Measurements from ENCODE around the gene BIK.

BIK gene

GRCh38 chr22:43150731-43151206 lies 40.2 kb downstream of the BIK start:
- peaks cover 12 to 17% of the 10 kb centered on the region in 2 experiments for H3K4me1 ChIP-seq (ENCODE audit: control insufficient read depth in 1 of 2, insufficient read depth in 2 of 2, low read length in 2 of 2)
- H3K27ac ChIP-seq (ENCODE audit: low read depth, low read length): no peak overlapping the region
- no peak overlapping the region for H3K14ac ChIP-seq (ENCODE audit: low read length)
- WGBS (ENCODE audit: extremely low coverage, insufficient coverage, insufficient read length): no CpG with 5 or more reads among the region's 15 CpGs
- H3K79me2 ChIP-seq (ENCODE audit: control insufficient read depth, insufficient read depth, low read length, poor library complexity): no peaks in the 10 kb centered on the region
- H3K9me3 ChIP-seq (ENCODE audit: insufficient read depth, low read depth, low read length): no peaks in the 10 kb centered on the region
- H2BK120ac ChIP-seq (ENCODE audit: insufficient read depth, low read length, poor library complexity): no peak overlapping the region
- H4K12ac ChIP-seq (ENCODE audit: low read depth, low read length): no peak overlapping the region
- H3K18ac ChIP-seq (ENCODE audit: low read length): no peak overlapping the region
- H3K4ac ChIP-seq (ENCODE audit: low read depth, low read length): no peak overlapping the region
- no peak overlapping the region for H2BK12ac ChIP-seq (ENCODE audit: low read length)
- H3K4me2 ChIP-seq (ENCODE audit: low read length): peak overlapping the region; percentile 53
- H2AK5ac ChIP-seq (ENCODE audit: low read length): peak overlapping the region; percentile 3
- H3K36me3 ChIP-seq (ENCODE audit: control insufficient read depth in 1 of 2, insufficient read depth in 2 of 2, low read length in 2 of 2): no peaks in the 10 kb centered on the region
- H3K9ac ChIP-seq (ENCODE audit: low read length): no peak overlapping the region
- no peak for DNase-seq
- peak overlapping the region; percentile 11 for H4K91ac ChIP-seq (ENCODE audit: low read depth, low read length)
- H3K79me1 ChIP-seq (ENCODE audit: low read length): no peaks in the 10 kb centered on the region
- no peak overlapping the region for H2BK5ac ChIP-seq (ENCODE audit: low read depth, low read length, poor library complexity)
- H3K23ac ChIP-seq (ENCODE audit: low read length): no peak overlapping the region
- H3K27me3 ChIP-seq (ENCODE audit: insufficient read depth, low read length): no peaks in the 10 kb centered on the region
- peak overlapping the region; percentile 58 for H2AFZ ChIP-seq (ENCODE audit: insufficient read depth, low read length, poor library complexity)
- no peak overlapping the region for H4K8ac ChIP-seq (ENCODE audit: low read depth, low read length)
- H3K4me3 ChIP-seq (ENCODE audit: low read depth, low read length): no peak overlapping the region

DNA sequence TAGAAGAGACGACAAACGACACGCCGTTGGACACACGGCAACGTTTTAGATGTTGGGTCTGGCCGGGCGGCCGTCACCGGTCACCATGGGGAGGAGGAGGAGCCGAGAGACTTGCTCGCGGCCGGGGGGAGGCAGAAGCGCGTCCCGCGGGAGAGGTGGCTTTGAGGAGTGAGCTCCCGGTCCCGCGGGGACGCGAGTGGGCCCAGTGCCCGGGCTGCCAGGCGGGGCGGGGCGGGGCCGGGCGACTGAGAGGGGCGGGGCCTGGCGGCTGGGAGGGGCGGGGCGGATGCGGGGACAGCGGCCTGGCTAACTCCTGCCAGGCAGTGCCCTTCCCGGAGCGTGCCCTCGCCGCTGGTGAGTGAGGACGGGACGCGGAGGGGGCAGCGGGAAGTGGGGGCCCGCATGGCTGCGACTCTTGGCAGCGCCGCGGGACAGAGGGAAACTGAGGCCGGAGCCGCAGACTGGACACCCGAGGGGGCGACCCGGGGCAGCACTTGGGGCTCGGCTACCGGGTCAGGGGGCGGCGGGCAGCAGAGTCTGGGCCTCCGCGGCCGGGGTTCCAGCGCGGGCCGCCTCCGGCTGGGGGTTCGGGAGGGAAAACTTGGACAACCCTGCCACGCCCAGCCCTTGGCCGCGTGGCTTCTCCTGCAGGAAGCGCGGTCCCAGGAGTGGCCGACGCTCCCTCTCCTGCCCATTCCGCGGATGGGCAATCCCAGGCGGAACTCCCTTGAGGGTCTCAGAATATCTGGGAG lies 40.9 kb downstream of the BIK start, which contains the start of gene TSPO:
TSPO (plus strand) TSS at position 309 of the 752 bp plus-strand sequence. CDS start 7,680 bp downstream, outside the sequence.
- H3K36me3 ChIP-seq (ENCODE audit: control insufficient read depth in 1 of 2, insufficient read depth in 2 of 2, low read length in 2 of 2): no peaks in the 10 kb centered on the region
- H2AFZ ChIP-seq (ENCODE audit: insufficient read depth, low read length, poor library complexity): peak within 1 kb of the TSS; percentile 58
- H3K18ac ChIP-seq (ENCODE audit: low read length): peak within 1 kb of the TSS; percentile 43
- no peak within 1 kb of the TSS for H2BK12ac ChIP-seq (ENCODE audit: low read length)
- peak within 1 kb of the TSS; percentile 37 for H2BK120ac ChIP-seq (ENCODE audit: insufficient read depth, low read length, poor library complexity)
- no peaks in the 10 kb centered on the region for H3K79me1 ChIP-seq (ENCODE audit: low read length)
- H3K9me3 ChIP-seq (ENCODE audit: insufficient read depth, low read depth, low read length): no peaks in the 10 kb centered on the region
- H4K91ac ChIP-seq (ENCODE audit: low read depth, low read length): peak within 1 kb of the TSS; percentile 38
- WGBS (ENCODE audit: extremely low coverage, insufficient coverage, insufficient read length): no CpG with 5 or more reads among the region's 75 CpGs
- no peak within 1 kb of the TSS for H3K9ac ChIP-seq (ENCODE audit: low read length)
- H3K23ac ChIP-seq (ENCODE audit: low read length): no peak within 1 kb of the TSS
- H3K4me1 ChIP-seq (ENCODE audit: control insufficient read depth in 1 of 2, insufficient read depth in 2 of 2, low read length in 2 of 2): peaks cover 12 to 17% of the 10 kb centered on the region in 2 experiments
- H3K4me2 ChIP-seq (ENCODE audit: low read length): peak within 1 kb of the TSS; percentile 83
- H2BK5ac ChIP-seq (ENCODE audit: low read depth, low read length, poor library complexity): no peak within 1 kb of the TSS
- H3K4me3 ChIP-seq (ENCODE audit: low read depth, low read length): peak within 1 kb of the TSS; percentile 66
- peak within 1 kb of the TSS; percentile 20 for H2AK5ac ChIP-seq (ENCODE audit: low read length)
- H4K8ac ChIP-seq (ENCODE audit: low read depth, low read length): peak within 1 kb of the TSS; percentile 77
- peak within 1 kb of the TSS; percentile 64 for H4K12ac ChIP-seq (ENCODE audit: low read depth, low read length)
- peak within 1 kb of the TSS; percentile 51 for H3K14ac ChIP-seq (ENCODE audit: low read length)
- peak within 1 kb of the TSS; percentile 8 for H3K4ac ChIP-seq (ENCODE audit: low read depth, low read length)
- no peaks in the 10 kb centered on the region for H3K79me2 ChIP-seq (ENCODE audit: control insufficient read depth, insufficient read depth, low read length, poor library complexity)
- peak in 1 of 2 donors; percentile 52 for DNase-seq
- H3K27ac ChIP-seq (ENCODE audit: low read depth, low read length): no peak within 1 kb of the TSS
- no peaks in the 10 kb centered on the region for H3K27me3 ChIP-seq (ENCODE audit: insufficient read depth, low read length)

DNA sequence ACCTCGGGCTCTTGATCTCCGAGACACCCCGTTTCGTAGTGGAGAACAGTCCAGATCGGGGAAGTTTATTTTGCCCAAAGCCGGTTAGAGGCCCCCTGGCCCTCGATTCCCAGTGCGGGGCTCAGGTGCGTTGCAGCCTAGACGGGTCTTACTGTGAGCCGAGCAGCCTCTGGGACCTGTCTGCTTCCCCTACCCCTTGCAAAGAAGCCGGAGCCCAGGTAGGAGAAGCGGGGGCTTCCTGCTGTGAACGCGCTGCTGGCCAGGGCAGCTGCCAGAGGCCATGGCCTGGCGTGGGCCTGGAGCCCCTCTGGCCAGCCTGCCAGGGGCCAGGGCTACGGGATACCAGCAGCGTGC lies 41.4 kb downstream of the BIK start:
- Histone ChIP-seq H2BK5ac (ENCODE audit: low read depth, low read length, poor library complexity) (no peak overlapping the region), H3K14ac (ENCODE audit: low read length) (peak overlapping the region; percentile 24), H3K27me3 (ENCODE audit: insufficient read depth, low read length) (no peaks in the 10 kb centered on the region), H3K18ac (ENCODE audit: low read length) (peak overlapping the region; percentile 43), H3K36me3 (ENCODE audit: control insufficient read depth in 1 of 2, insufficient read depth in 2 of 2, low read length in 2 of 2) (no peaks in the 10 kb centered on the region), H3K4me2 (ENCODE audit: low read length) (peak overlapping the region; percentile 83), H3K9ac (ENCODE audit: low read length) (no peak overlapping the region), H3K79me1 (ENCODE audit: low read length) (no peaks in the 10 kb centered on the region), H4K91ac (ENCODE audit: low read depth, low read length) (peak overlapping the region; percentile 38), H3K23ac (ENCODE audit: low read length) (no peak overlapping the region), H3K4me3 (ENCODE audit: low read depth, low read length) (no peak overlapping the region), H4K8ac (ENCODE audit: low read depth, low read length) (peak overlapping the region; percentile 77), H3K9me3 (ENCODE audit: insufficient read depth, low read depth, low read length) (no peaks in the 10 kb centered on the region), H4K12ac (ENCODE audit: low read depth, low read length) (no peak overlapping the region), H3K27ac (ENCODE audit: low read depth, low read length) (no peak overlapping the region), H2AFZ (ENCODE audit: insufficient read depth, low read length, poor library complexity) (no peak overlapping the region), H2AK5ac (ENCODE audit: low read length) (peak overlapping the region; percentile 20), H3K79me2 (ENCODE audit: control insufficient read depth, insufficient read depth, low read length, poor library complexity) (no peaks in the 10 kb centered on the region), H2BK12ac (ENCODE audit: low read length) (no peak overlapping the region), H3K4me1 (ENCODE audit: control insufficient read depth in 1 of 2, insufficient read depth in 2 of 2, low read length in 2 of 2) (peaks cover 12 to 17% of the 10 kb centered on the region in 2 experiments), H2BK120ac (ENCODE audit: insufficient read depth, low read length, poor library complexity) (peak overlapping the region; percentile 6), H3K4ac (ENCODE audit: low read depth, low read length) (peak overlapping the region; percentile 8)
- no peak for DNase-seq
- WGBS (ENCODE audit: extremely low coverage, insufficient coverage, insufficient read length): no CpG with 5 or more reads among the region's 18 CpGs

DNA sequence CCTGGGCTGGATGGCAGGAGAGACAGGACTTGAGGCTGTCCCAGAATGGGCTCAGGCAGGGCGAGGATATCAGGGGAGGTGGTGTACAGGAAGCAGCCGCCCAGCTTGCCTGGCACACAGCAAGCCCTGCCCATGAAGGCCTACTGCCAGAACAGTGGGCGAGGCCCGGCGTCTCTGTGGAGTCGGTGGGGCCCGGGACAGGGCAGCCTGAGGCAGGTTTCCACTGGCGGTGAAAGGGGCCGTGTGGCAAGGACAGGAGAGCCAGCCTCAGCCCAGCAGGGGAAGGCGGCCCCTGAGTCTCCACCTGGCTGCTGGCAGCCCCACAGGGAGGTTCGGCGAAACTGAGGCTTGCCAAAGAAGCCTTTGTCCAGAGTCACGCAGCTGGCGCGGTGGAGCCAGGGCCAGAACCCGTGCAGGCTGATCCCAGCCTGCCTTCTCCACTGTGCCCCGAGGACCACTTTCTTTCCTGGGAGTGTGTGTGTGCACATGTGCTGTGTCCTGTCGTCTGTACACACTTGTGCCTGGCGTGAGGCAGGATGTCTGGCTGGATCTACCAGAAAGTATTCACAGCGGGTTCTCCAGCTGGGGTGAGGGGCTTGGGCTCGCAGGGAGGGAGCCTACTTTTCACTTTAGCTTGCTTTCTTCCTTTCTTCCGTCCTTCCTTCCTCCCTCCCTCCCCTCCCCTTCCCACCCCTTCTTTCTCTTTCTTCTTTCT lies 42.0 kb downstream of the BIK start:
- Histone ChIP-seq H2BK12ac (ENCODE audit: low read length) (no peak overlapping the region), H3K23ac (ENCODE audit: low read length) (no peak overlapping the region), H3K4me1 (ENCODE audit: control insufficient read depth in 1 of 2, insufficient read depth in 2 of 2, low read length in 2 of 2) (peaks cover 12 to 17% of the 10 kb centered on the region in 2 experiments), H3K14ac (ENCODE audit: low read length) (peak overlapping the region; percentile 24), H3K9ac (ENCODE audit: low read length) (no peak overlapping the region), H3K27ac (ENCODE audit: low read depth, low read length) (no peak overlapping the region), H3K79me1 (ENCODE audit: low read length) (no peaks in the 10 kb centered on the region), H3K4me3 (ENCODE audit: low read depth, low read length) (no peak overlapping the region), H3K79me2 (ENCODE audit: control insufficient read depth, insufficient read depth, low read length, poor library complexity) (no peaks in the 10 kb centered on the region), H2AFZ (ENCODE audit: insufficient read depth, low read length, poor library complexity) (no peak overlapping the region), H3K27me3 (ENCODE audit: insufficient read depth, low read length) (no peaks in the 10 kb centered on the region), H4K12ac (ENCODE audit: low read depth, low read length) (no peak overlapping the region), H2AK5ac (ENCODE audit: low read length) (peak overlapping the region; percentile 20), H2BK120ac (ENCODE audit: insufficient read depth, low read length, poor library complexity) (peak overlapping the region; percentile 6), H3K4me2 (ENCODE audit: low read length) (peak overlapping the region; percentile 83), H2BK5ac (ENCODE audit: low read depth, low read length, poor library complexity) (no peak overlapping the region), H3K18ac (ENCODE audit: low read length) (peak overlapping the region; percentile 43), H4K8ac (ENCODE audit: low read depth, low read length) (peak overlapping the region; percentile 3), H4K91ac (ENCODE audit: low read depth, low read length) (peak overlapping the region; percentile 38), H3K4ac (ENCODE audit: low read depth, low read length) (peak overlapping the region; percentile 8), H3K9me3 (ENCODE audit: insufficient read depth, low read depth, low read length) (no peaks in the 10 kb centered on the region), H3K36me3 (ENCODE audit: control insufficient read depth in 1 of 2, insufficient read depth in 2 of 2, low read length in 2 of 2) (no peaks in the 10 kb centered on the region)
- whole genome bisulfite sequencing (ENCODE audit: extremely low coverage, insufficient coverage, insufficient read length): no CpG with 5 or more reads among the region's 22 CpGs
- peak in 1 of 2 donors; percentile 29 for DNase-seq
